ENCODE data around the gene SAMHD1.

- TF ChIP-seq CTCF (conservative IDR thresholded peaks at IDR 0.05; ENCODE audit: low read length) (no peak), EZH2phosphoT487 (IDR thresholded peaks at IDR 0.05; ENCODE audit: borderline replicate concordance, low read depth, low read length) (no peak)
Measured at GRCh38 chr20:36872852-36873251, 78.7 kb downstream of the SAMHD1 start.
